ENCODE measurements around the gene SNED1.

DNA sequence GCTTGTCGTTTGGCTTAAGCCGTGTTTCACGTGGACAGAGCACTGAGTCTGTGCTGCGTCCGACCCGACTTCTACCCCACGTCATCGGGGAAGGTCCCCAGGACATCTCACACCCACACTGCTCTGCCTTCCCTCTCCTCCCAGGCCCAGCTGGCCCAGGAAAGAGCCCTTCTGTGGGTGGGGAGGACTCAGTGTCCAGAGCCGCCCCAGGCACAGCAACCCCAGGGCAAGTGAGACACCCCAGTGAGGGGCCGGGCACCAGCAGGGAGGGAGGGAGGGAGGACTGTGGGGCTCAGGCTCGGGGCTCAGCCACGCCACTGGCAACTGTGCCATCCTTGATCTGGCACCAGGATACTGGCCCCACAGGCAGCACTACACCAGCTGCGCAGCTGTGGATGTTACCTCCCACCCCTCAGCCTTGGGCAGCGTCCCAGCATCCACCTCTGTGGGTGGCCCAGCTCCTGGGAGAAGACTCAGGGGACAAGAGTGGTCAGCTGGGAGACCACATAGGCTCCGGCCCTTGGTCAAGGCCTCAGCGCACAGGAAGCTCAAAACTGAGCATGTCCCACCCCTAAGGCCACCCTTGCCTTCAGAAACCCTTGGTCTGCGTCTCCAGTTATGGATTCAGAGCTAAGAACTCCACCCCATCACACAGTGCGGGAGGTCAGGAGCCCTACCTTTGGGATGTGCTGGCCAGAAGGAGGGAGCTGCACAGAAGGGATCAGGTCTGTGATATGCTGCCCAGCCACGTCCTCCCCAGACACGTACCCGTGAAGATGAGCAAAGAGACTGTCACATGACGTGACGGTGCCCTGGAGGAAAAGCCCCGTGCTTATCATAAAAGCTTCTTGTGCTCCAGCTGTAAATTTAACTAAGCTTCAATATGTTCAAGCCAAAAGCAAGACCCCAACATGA lies 139.1 kb downstream of the SNED1 start:
- TF ChIP-seq, protein P1, sequence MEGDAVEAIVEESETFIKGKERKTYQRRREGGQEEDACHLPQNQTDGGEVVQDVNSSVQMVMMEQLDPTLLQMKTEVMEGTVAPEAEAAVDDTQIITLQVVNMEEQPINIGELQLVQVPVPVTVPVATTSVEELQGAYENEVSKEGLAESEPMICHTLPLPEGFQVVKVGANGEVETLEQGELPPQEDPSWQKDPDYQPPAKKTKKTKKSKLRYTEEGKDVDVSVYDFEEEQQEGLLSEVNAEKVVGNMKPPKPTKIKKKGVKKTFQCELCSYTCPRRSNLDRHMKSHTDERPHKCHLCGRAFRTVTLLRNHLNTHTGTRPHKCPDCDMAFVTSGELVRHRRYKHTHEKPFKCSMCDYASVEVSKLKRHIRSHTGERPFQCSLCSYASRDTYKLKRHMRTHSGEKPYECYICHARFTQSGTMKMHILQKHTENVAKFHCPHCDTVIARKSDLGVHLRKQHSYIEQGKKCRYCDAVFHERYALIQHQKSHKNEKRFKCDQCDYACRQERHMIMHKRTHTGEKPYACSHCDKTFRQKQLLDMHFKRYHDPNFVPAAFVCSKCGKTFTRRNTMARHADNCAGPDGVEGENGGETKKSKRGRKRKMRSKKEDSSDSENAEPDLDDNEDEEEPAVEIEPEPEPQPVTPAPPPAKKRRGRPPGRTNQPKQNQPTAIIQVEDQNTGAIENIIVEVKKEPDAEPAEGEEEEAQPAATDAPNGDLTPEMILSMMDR (IDR thresholded peaks at IDR 0.05 in 4 of 5, conservative IDR thresholded peaks at IDR 0.05 in 1 of 5): no peak
- no peak for TF ChIP-seq POLR2A (IDR thresholded peaks at IDR 0.05)

Measured in gastrocnemius medialis (tissue), 4 donors.